BLaER1 (cell line): ENCODE measurements around the gene FCF1.

Experiments used
- H3K27ac ChIP-seq: shearing (Covaris generic); formaldehyde crosslinking; 2 replicates; pipeline ENCODE4 v1.8.1; 2022
- H3K27me3 ChIP-seq: shearing (Covaris generic); formaldehyde crosslinking; 2 replicates; pipeline ENCODE4 v1.8.1; 2022
- H3K36me3 ChIP-seq: shearing (Covaris generic); formaldehyde crosslinking; 2 replicates; pipeline ENCODE4 v1.8.1; 2022
- H3K4me1 ChIP-seq: shearing (Covaris generic); formaldehyde crosslinking; 2 replicates; pipeline ENCODE4 v1.8.1; 2022
- H3K4me2 ChIP-seq: shearing (Covaris generic); formaldehyde crosslinking; 2 replicates; pipeline ENCODE4 v1.8.1; 2022
- H3K4me3 ChIP-seq: shearing (Covaris generic); formaldehyde crosslinking; 2 replicates; pipeline ENCODE4 v1.8.1; 2022
- H3K9ac ChIP-seq: shearing (Covaris generic); formaldehyde crosslinking; 2 replicates; pipeline ENCODE4 v1.8.1; 2022
- H3K9me3 ChIP-seq: shearing (Covaris generic); formaldehyde crosslinking; 2 replicates; pipeline ENCODE4 v1.8.1; 2022
- H4K20me1 ChIP-seq: shearing (Covaris generic); formaldehyde crosslinking; 2 replicates; pipeline ENCODE4 v1.8.1; 2022
- Cebpa-rat ChIP-seq: shearing (Covaris generic); IDR thresholded peaks from 2 replicates; pipeline ENCODE4 v1.8.1; 2022

The FCF1 gene

GRCh38 chr14:74697543-74697942 lies 15.4 kb upstream of the FCF1 start:
- no peak overlapping the region for H3K9ac ChIP-seq
- peaks cover 74% of the 10 kb centered on the region for H4K20me1 ChIP-seq
- H3K9me3 ChIP-seq: peaks cover 18% of the 10 kb centered on the region
- no peak overlapping the region for H3K4me3 ChIP-seq
- TF ChIP-seq Cebpa-rat: no peak
- H3K27me3 ChIP-seq: no peaks in the 10 kb centered on the region
- peaks cover 42% of the 10 kb centered on the region for H3K36me3 ChIP-seq
- H3K4me1 ChIP-seq: peaks cover 7% of the 10 kb centered on the region; the same call in 1 of the 2 replicates
- H3K27ac ChIP-seq: no peak overlapping the region
- H3K4me2 ChIP-seq: no peak overlapping the region

GRCh38 chr14:74697976-74698375 lies 15.0 kb upstream of the FCF1 start:
- no peak overlapping the region for H3K4me3 ChIP-seq
- H4K20me1 ChIP-seq: peaks cover 70% of the 10 kb centered on the region
- no peak overlapping the region for H3K4me2 ChIP-seq
- H3K9me3 ChIP-seq: peaks cover 22% of the 10 kb centered on the region
- no peak overlapping the region for H3K9ac ChIP-seq
- peaks cover 7% of the 10 kb centered on the region; the same call in 1 of the 2 replicates for H3K4me1 ChIP-seq
- H3K27ac ChIP-seq: no peak overlapping the region
- no peaks in the 10 kb centered on the region for H3K27me3 ChIP-seq
- H3K36me3 ChIP-seq: peaks cover 47% of the 10 kb centered on the region
- TF ChIP-seq Cebpa-rat: no peak

DNA sequence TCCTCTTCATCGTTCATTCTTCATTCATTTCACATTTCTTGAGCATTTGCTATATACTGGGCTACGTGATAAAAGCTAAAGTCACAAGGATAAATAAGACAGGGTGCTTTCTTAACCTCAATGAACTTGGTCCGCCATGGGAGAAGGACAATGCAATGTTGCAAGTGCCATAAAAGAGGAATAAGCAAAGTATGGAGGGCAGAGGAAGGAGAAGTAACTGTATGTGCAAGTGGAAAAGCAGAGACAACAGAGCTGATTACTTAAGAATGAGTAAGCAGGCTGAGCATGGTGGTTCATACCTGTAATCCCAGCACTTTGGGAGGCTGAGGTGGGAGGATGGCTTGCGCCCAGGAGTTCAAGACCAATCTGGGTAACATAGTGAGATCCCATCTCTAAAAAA lies 14.5 kb upstream of the FCF1 start:
- H3K9ac ChIP-seq: no peak overlapping the region
- H3K4me2 ChIP-seq: no peak overlapping the region
- H3K9me3 ChIP-seq: peaks cover 27% of the 10 kb centered on the region
- no peaks in the 10 kb centered on the region for H3K27me3 ChIP-seq
- H3K4me1 ChIP-seq: peaks cover 7% of the 10 kb centered on the region; the same call in 1 of the 2 replicates
- H4K20me1 ChIP-seq: peaks cover 65% of the 10 kb centered on the region
- H3K27ac ChIP-seq: no peak overlapping the region
- TF ChIP-seq Cebpa-rat: no peak
- H3K4me3 ChIP-seq: no peak overlapping the region
- peaks cover 52% of the 10 kb centered on the region for H3K36me3 ChIP-seq

GRCh38 chr14:74702293-74702692 lies 10.7 kb upstream of the FCF1 start:
- Histone ChIP-seq H3K4me2 (no peak overlapping the region), H3K27me3 (no peaks in the 10 kb centered on the region), H3K4me3 (peak overlapping the region; percentile 23; the same call in 1 of the 2 replicates), H3K9me3 (peaks cover 32% of the 10 kb centered on the region), H4K20me1 (peaks cover 42% of the 10 kb centered on the region), H3K9ac (no peak overlapping the region), H3K4me1 (no peaks in the 10 kb centered on the region), H3K27ac (no peak overlapping the region), H3K36me3 (peaks cover 48% of the 10 kb centered on the region)
- TF ChIP-seq Cebpa-rat: no peak

- TF ChIP-seq Cebpa-rat: no peak
- H3K9ac ChIP-seq: no peak overlapping the region
- H3K4me3 ChIP-seq: 0 out of 2 replicates have a peak overlapping the region, but pooled peaks have one; percentile 23
- peaks cover 35% of the 10 kb centered on the region for H4K20me1 ChIP-seq
- H3K27ac ChIP-seq: no peak overlapping the region
- peaks cover 32% of the 10 kb centered on the region for H3K9me3 ChIP-seq
- H3K4me2 ChIP-seq: no peak overlapping the region
- no peaks in the 10 kb centered on the region for H3K4me1 ChIP-seq
- H3K27me3 ChIP-seq: no peaks in the 10 kb centered on the region
- peaks cover 40% of the 10 kb centered on the region for H3K36me3 ChIP-seq
These were observed 9.9 kb upstream of the FCF1 start for GRCh38 chr14:74703043-74703442.

DNA sequence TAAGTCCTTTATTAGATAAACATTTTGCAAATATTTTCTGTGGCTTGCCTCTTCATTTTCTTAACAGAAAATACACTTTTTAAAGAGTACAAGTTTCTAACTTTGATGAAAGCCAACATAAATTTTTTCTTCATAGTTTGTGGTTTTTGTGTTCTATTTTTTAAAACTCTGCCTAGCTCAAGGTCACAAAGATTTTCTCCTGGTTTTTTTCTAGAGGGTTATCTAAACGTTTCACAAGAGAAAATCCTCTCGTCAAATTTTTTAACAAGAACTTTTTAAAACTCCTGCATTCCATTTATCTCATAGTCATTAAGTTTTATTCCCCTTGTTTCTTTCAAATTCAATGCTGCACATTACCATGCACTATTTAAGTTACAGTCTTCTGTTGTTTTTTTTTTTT lies 8.3 kb upstream of the FCF1 start:
- peaks cover 32% of the 10 kb centered on the region; the same call in 1 of the 2 replicates for H4K20me1 ChIP-seq
- no peak for TF ChIP-seq Cebpa-rat
- no peak overlapping the region for H3K4me2 ChIP-seq
- H3K36me3 ChIP-seq: peaks cover 32% of the 10 kb centered on the region
- H3K27me3 ChIP-seq: no peaks in the 10 kb centered on the region
- H3K9ac ChIP-seq: no peak overlapping the region
- peaks cover 32% of the 10 kb centered on the region for H3K9me3 ChIP-seq
- no peaks in the 10 kb centered on the region for H3K4me1 ChIP-seq
- no peak overlapping the region for H3K27ac ChIP-seq
- H3K4me3 ChIP-seq: no peak overlapping the region

- Histone ChIP-seq H3K4me2 (no peak overlapping the region), H3K36me3 (peaks cover 29% of the 10 kb centered on the region)
- no peak for TF ChIP-seq Cebpa-rat
These were observed 7.1 kb upstream of the FCF1 start for GRCh38 chr14:74705613-74706500.

GRCh38 chr14:74710480-74710879 lies 2.5 kb upstream of the FCF1 start:
- TF ChIP-seq Cebpa-rat: no peak
- Histone ChIP-seq H3K9me3 (no peaks in the 10 kb centered on the region), H3K4me3 (no peak overlapping the region), H3K36me3 (peaks cover 4% of the 10 kb centered on the region; the same call in 1 of the 2 replicates), H3K27me3 (no peaks in the 10 kb centered on the region), H3K27ac (no peak overlapping the region), H4K20me1 (peaks cover 39% of the 10 kb centered on the region; the same call in 1 of the 2 replicates), H3K4me2 (no peak overlapping the region), H3K9ac (no peak overlapping the region), H3K4me1 (peaks cover 25% of the 10 kb centered on the region)

More at GRCh38 chr14:74705613-74706500, 7.1 kb upstream of the FCF1 start:
- Histone ChIP-seq H3K4me1 (0 out of 2 replicates have a peak, but pooled peaks cover 2% of the 10 kb centered on the region), H4K20me1 (peaks cover 33% of the 10 kb centered on the region; the same call in 1 of the 2 replicates), H3K9ac (no peak overlapping the region), H3K27ac (no peak overlapping the region), H3K4me3 (no peak overlapping the region), H3K9me3 (peaks cover 31% of the 10 kb centered on the region), H3K27me3 (no peaks in the 10 kb centered on the region)

- Histone ChIP-seq H3K27ac (no peak overlapping the region), H3K9me3 (no peaks in the 10 kb centered on the region), H3K27me3 (no peaks in the 10 kb centered on the region), H3K4me1 (peaks cover 25% of the 10 kb centered on the region), H3K36me3 (peaks cover 15% of the 10 kb centered on the region), H3K4me2 (peak overlapping the region; percentile 89), H3K9ac (no peak overlapping the region), H4K20me1 (peaks cover 31% of the 10 kb centered on the region; the same call in 1 of the 2 replicates), H3K4me3 (peak overlapping the region; percentile 85)
- TF ChIP-seq Cebpa-rat: no peak
These were observed 1.3 kb upstream of the FCF1 start for GRCh38 chr14:74711651-74712050.

GRCh38 chr14:74713395-74713735 lies 421 bp downstream of the FCF1 start:
- Histone ChIP-seq H3K27ac (peak overlapping the region; percentile 82), H3K4me3 (peak overlapping the region; percentile 85), H3K27me3 (no peaks in the 10 kb centered on the region), H3K9me3 (no peaks in the 10 kb centered on the region), H3K4me2 (peak overlapping the region; percentile 93), H3K36me3 (peaks cover 33% of the 10 kb centered on the region), H4K20me1 (peaks cover 28% of the 10 kb centered on the region; the same call in 1 of the 2 replicates), H3K9ac (peak overlapping the region; percentile 85), H3K4me1 (peaks cover 25% of the 10 kb centered on the region)
- no peak for TF ChIP-seq Cebpa-rat
